Neural progenitor cell (in vitro differentiated cells): ENCODE measurements around the gene CCNL2. TPM values are rescaled to one million over a fixed set of nuclear protein-coding genes. Genes with fewer than 3 reads are reported as not detected.

ENCODE experiments used
- DNase-seq: peaks from one replicate; pipeline ENCODE4 v3.0.0-alpha.2; 2016; ENCODE audit warnings: low spot score
- H2AFZ ChIP-seq: fragments of 200-600 bp; sonication (generic); replicated peaks from 2 replicates; pipeline ENCODE4 v1.6.1; 2016; ENCODE audit warnings: antibody characterized with exemption
- H3F3A ChIP-seq: fragments of 200-600 bp; sonication (generic); 2 replicates; pipeline ENCODE4 v1.6.1; 2016; ENCODE audit warnings: antibody characterized with exemption, low read depth
- H3K27ac ChIP-seq: fragments of 200-600 bp; sonication (generic); 2 replicates; pipeline ENCODE4 v1.5.1; 2016; ENCODE audit warnings: mild to moderate bottlenecking
- H3K27me3 ChIP-seq: fragments of 200-600 bp; sonication (generic); 2 replicates; pipeline ENCODE4 v1.6.1; 2016; ENCODE audit warnings: mild to moderate bottlenecking, moderate library complexity
- H3K36me3 ChIP-seq: fragments of 200-600 bp; sonication (generic); 2 replicates; pipeline ENCODE4 v1.5.1; 2016
- H3K4me1 ChIP-seq: fragments of 200-600 bp; sonication (generic); 2 replicates; pipeline ENCODE4 v1.6.1; 2016; ENCODE audit warnings: mixed run types
- H3K4me2 ChIP-seq: fragments of 200-600 bp; sonication (generic); 2 replicates; pipeline ENCODE4 v1.6.1; 2016
- H3K4me3 ChIP-seq: fragments of 200-600 bp; sonication (generic); 2 replicates; pipeline ENCODE4 v1.5.1; 2016
- H3K79me2 ChIP-seq: fragments of 200-600 bp; sonication (generic); 2 replicates; pipeline ENCODE4 v1.6.1; 2016; ENCODE audit warnings: low read depth
- H3K9ac ChIP-seq: fragments of 200-600 bp; sonication (generic); 2 replicates; pipeline ENCODE4 v1.6.1; 2016
- H3K9me3 ChIP-seq: fragments of 200-600 bp; sonication (generic); 2 replicates; pipeline ENCODE4 v1.5.1; 2016; ENCODE audit warnings: low read depth
- H4K20me1 ChIP-seq: fragments of 200-600 bp; sonication (generic); 2 replicates; pipeline ENCODE4 v1.6.1; 2016; ENCODE audit warnings: low read depth
- H3K27ac Mint-ChIP-seq: 3 replicates; pipeline ENCODE4 v1.8.0; 2021; ENCODE audit warnings: mixed read lengths
- H3K27me3 Mint-ChIP-seq: 2 replicates; pipeline ENCODE4 v1.8.0; 2022; ENCODE audit warnings: low read depth, mild to moderate bottlenecking, inconsistent platforms, moderate library complexity, mixed read lengths; ENCODE audit not compliant: insufficient read depth
- H3K36me3 Mint-ChIP-seq: 3 replicates; pipeline ENCODE4 v1.8.0; 2021; ENCODE audit warnings: mixed read lengths
- H3K4me1 Mint-ChIP-seq: 3 replicates; pipeline ENCODE4 v1.8.0; 2021; ENCODE audit warnings: mixed read lengths
- H3K4me3 Mint-ChIP-seq: 3 replicates; pipeline ENCODE4 v1.8.0; 2021; ENCODE audit warnings: mild to moderate bottlenecking, moderate library complexity, mixed read lengths
- H3K9me3 Mint-ChIP-seq: 3 replicates; pipeline ENCODE4 v1.8.0; 2020; ENCODE audit warnings: mixed read lengths
- EZH2 ChIP-seq: fragments of 200-600 bp; sonication (generic); IDR thresholded peaks from 2 replicates; pipeline ENCODE4 v1.6.1; 2017; ENCODE audit warnings: antibody characterized with exemption, mild to moderate bottlenecking, moderate library complexity
- EZH2phosphoT487 ChIP-seq: fragments of 200-600 bp; sonication (generic); IDR thresholded peaks from 2 replicates; pipeline ENCODE4 v1.6.1; 2017; ENCODE audit warnings: antibody characterized with exemption
- total RNA-seq: library from RNA; depleted of rRNA; stranded (reverse); fragments of >200 nt; gene quantifications from 2 replicates; pipeline ENCODE4 v1.2.3, GENCODE V29; 2015; ENCODE audit warnings: low replicate concordance
- TF ChIP-seq, protein P1 (sequence below): fragments of 200-600 bp; sonication (generic); IDR thresholded peaks from 2 replicates; pipeline ENCODE4 v1.5.1; 2017; ENCODE audit warnings: antibody characterized with exemption, mild to moderate bottlenecking

The CCNL2 gene
- total RNA-seq, 1 donor from 2014 or later, result 143 TPM

DNA sequence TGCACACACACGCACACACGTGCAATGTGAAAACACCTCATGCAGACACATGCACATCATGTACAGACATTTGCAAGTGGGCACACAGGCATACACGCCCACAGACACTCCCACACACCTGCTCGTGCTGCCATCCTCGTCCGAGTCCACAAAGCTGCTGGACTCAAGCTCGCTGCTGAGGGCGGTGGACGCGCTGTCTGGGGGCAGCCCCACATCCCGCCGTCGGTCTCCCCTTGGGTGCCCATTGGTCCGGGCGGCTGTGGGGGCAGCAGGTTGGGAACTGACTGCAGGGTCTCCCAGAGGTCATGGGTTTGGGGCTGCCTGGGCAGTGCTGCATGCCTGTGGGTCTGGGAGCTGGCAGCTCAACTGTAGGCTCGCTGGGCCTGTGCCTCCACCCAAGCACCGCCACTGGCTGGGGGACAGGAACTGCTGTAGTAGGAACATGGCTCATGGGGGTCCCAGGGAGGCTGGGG lies 57.5 kb downstream of the CCNL2 start:
- no peak overlapping the region for H3K4me3 ChIP-seq
- no peaks in the 10 kb centered on the region for H3K27me3 ChIP-seq
- H2AFZ ChIP-seq, result no peak overlapping the region
- no peak for TF ChIP-seq EZH2phosphoT487
- TF ChIP-seq, protein P1, sequence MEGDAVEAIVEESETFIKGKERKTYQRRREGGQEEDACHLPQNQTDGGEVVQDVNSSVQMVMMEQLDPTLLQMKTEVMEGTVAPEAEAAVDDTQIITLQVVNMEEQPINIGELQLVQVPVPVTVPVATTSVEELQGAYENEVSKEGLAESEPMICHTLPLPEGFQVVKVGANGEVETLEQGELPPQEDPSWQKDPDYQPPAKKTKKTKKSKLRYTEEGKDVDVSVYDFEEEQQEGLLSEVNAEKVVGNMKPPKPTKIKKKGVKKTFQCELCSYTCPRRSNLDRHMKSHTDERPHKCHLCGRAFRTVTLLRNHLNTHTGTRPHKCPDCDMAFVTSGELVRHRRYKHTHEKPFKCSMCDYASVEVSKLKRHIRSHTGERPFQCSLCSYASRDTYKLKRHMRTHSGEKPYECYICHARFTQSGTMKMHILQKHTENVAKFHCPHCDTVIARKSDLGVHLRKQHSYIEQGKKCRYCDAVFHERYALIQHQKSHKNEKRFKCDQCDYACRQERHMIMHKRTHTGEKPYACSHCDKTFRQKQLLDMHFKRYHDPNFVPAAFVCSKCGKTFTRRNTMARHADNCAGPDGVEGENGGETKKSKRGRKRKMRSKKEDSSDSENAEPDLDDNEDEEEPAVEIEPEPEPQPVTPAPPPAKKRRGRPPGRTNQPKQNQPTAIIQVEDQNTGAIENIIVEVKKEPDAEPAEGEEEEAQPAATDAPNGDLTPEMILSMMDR, result no peak
- no peak overlapping the region for H3K4me3 Mint-ChIP-seq
- no peaks in the 10 kb centered on the region for H3K4me1 ChIP-seq
- peaks cover 10% of the 10 kb centered on the region for H3K36me3 Mint-ChIP-seq
- peaks cover 5% of the 10 kb centered on the region for H3F3A ChIP-seq
- no peaks in the 10 kb centered on the region for H3K4me1 Mint-ChIP-seq
- no peaks in the 10 kb centered on the region for H3K36me3 ChIP-seq
- H3K27ac ChIP-seq, result no peak overlapping the region
- no peak overlapping the region for H3K9ac ChIP-seq
- H3K9me3 ChIP-seq, result no peaks in the 10 kb centered on the region
- peaks cover 2% of the 10 kb centered on the region for H3K27me3 Mint-ChIP-seq
- peaks cover 24% of the 10 kb centered on the region for H3K79me2 ChIP-seq
- peaks cover 51% of the 10 kb centered on the region for H4K20me1 ChIP-seq
- H3K4me2 ChIP-seq, result no peak overlapping the region
- no peaks in the 10 kb centered on the region for H3K9me3 Mint-ChIP-seq
- no peak overlapping the region for H3K27ac Mint-ChIP-seq
- DNase-seq, result no peak

DNA sequence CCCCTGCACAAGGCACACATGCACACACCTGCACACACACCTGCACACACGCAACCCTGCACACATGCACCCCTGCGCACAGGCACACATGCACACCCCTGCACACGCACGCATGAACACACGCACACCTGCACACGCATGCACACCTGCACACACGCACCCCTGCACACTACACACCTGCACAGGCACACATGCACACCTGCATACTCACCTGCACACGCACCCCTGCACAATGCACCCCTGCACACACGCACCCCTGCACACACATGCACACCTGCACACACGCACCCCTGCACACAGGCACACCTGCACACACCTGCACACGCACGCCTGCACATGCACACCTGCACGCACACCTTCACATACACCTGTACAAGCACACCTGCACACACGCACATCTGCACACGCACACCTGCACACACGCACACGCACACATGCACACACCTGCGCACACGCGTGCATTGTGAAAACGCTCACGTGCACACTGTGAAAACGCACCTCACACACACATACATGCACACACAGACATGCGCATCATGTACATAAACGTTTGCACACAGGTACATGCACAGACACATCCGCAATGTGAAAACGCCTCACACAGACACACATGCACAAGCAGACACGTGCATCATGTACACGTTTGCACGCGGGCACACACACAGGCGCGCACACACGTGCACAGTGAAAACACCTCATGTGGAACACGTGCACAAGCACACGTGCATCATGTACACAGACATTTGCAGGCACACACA lies 58.2 kb downstream of the CCNL2 start:
- TF ChIP-seq EZH2phosphoT487, result no peak
- TF ChIP-seq, protein P1, result no peak
- no peak for TF ChIP-seq EZH2
- Histone ChIP-seq H3K4me2 (no peak overlapping the region), H3K27me3 (no peaks in the 10 kb centered on the region), H3K79me2 (peaks cover 17% of the 10 kb centered on the region), H2AFZ (no peak overlapping the region), H3K4me3 (no peak overlapping the region), H3K4me1 (no peaks in the 10 kb centered on the region), H3K36me3 (no peaks in the 10 kb centered on the region), H3K9ac (no peak overlapping the region), H4K20me1 (peaks cover 48% of the 10 kb centered on the region), H3F3A (peaks cover 5% of the 10 kb centered on the region), H3K9me3 (no peaks in the 10 kb centered on the region), H3K27ac (no peak overlapping the region)
- peaks cover 2% of the 10 kb centered on the region for H3K27me3 Mint-ChIP-seq
- no peaks in the 10 kb centered on the region for H3K9me3 Mint-ChIP-seq
- H3K4me3 Mint-ChIP-seq, result peak overlapping the region; percentile 52
- no peaks in the 10 kb centered on the region for H3K4me1 Mint-ChIP-seq
- peaks cover 10% of the 10 kb centered on the region for H3K36me3 Mint-ChIP-seq
- no peak overlapping the region for H3K27ac Mint-ChIP-seq
- no peak for DNase-seq

DNA sequence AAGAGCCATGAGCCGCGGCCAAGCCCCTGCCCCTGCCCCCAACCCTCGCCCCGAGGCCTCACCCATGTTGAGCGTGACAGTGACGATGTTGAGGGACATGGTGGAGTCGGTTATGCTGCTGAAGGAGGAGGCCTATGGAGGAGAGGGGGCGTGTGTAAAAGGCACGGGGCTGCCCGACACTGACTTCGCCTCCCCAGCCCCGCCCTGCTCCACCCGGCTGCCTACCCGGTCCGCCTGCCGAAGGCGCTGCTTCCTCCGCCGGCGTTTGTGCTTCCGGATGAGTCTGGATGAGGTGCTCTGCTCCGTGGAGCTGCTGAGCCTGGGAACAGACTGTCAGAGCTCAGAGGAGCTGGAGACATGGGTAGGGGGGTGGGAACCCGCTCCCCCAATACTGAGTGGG lies 59.0 kb downstream of the CCNL2 start:
- Histone ChIP-seq H2AFZ (no peak overlapping the region), H3K27ac (no peak overlapping the region), H3K4me1 (no peaks in the 10 kb centered on the region), H3K9ac (no peak overlapping the region), H3K27me3 (no peaks in the 10 kb centered on the region), H3K79me2 (peaks cover 12% of the 10 kb centered on the region), H4K20me1 (peaks cover 48% of the 10 kb centered on the region), H3K4me2 (no peak overlapping the region), H3F3A (peaks cover 9% of the 10 kb centered on the region), H3K4me3 (no peak overlapping the region), H3K9me3 (no peaks in the 10 kb centered on the region), H3K36me3 (no peaks in the 10 kb centered on the region)
- peaks cover 10% of the 10 kb centered on the region for H3K36me3 Mint-ChIP-seq
- H3K27ac Mint-ChIP-seq, result no peak overlapping the region
- no peak for TF ChIP-seq EZH2phosphoT487
- TF ChIP-seq, protein P1, result no peak
- no peak for TF ChIP-seq EZH2
- peaks cover 2% of the 10 kb centered on the region for H3K27me3 Mint-ChIP-seq
- no peak overlapping the region for H3K4me3 Mint-ChIP-seq
- DNase-seq, result no peak
- H3K9me3 Mint-ChIP-seq, result no peaks in the 10 kb centered on the region
- H3K4me1 Mint-ChIP-seq, result no peaks in the 10 kb centered on the region
